ENCODE results near the gene ZNF700. TPM values are rescaled to one million over a fixed set of nuclear protein-coding genes. Genes with fewer than 3 reads are reported as not detected.

Gene ZNF700
- total and polyA plus RNA-seq, 2 donors (not counting 1 experiment from before 2014, with no cell fraction given) = 14.3 to 34.9 TPM

DNA sequence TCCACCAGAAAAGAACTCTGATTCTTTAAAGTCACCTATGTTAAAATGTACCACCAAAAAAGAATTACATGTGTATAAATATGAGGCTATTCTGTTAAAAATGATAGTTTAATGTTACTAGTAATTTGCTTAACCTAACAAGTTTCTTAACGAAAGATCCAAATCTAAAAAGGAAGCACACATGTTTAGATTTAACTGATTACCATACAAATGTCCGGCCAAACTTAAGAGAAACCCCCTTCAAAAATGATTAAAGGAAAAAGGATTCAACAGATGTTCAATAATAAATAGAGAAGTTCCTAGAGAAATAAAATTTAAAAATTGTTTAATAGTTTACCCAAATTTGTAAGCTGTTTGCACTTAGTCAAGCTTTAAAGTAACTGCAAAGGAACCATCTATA, 42.3 kb upstream of the ZNF700 start:
- Histone ChIP-seq H3K4me3 (ENCODE audit: control extremely low read depth in 1 of 5, extremely low read depth in 1 of 5, insufficient read depth in 1 of 5, low read depth in 2 of 5, low read length in 4 of 5) (no peak overlapping the region), H3K9me3 (ENCODE audit: control extremely low read depth in 1 of 3, control insufficient read depth in 2 of 3, insufficient read depth in 1 of 3, low read length in 2 of 3) (peaks cover 0 to 32% (median 7%) of the 10 kb centered on the region in 3 donors), H4K20me1 (ENCODE audit: control insufficient read depth, insufficient read depth, low read length, poor library complexity, severe bottlenecking) (no peaks in the 10 kb centered on the region), H3K27ac (ENCODE audit: low read length in 2 of 2) (no peak overlapping the region), H3K4me2 (replicated peaks; ENCODE audit: low read depth, low read length, poor library complexity, severe bottlenecking) (no peak overlapping the region), H3K4me1 (ENCODE audit: control insufficient read depth in 2 of 2, insufficient read depth in 2 of 2, low read length in 2 of 2) (peaks cover 4 to 12% of the 10 kb centered on the region in 2 donors), H3K27me3 (replicated peaks in 1 of 4; ENCODE audit: control extremely low read depth in 1 of 4, control insufficient read depth in 3 of 4, insufficient read depth in 4 of 4, low read length in 3 of 4) (no peaks in the 10 kb centered on the region), H3K36me3 (replicated peaks in 1 of 2; ENCODE audit: control extremely low read depth in 1 of 2, control insufficient read depth in 1 of 2, extremely low read depth in 1 of 2, insufficient read depth in 2 of 2, low read length in 1 of 2) (no peaks in the 10 kb centered on the region), H3K9ac (ENCODE audit: low read length) (no peak overlapping the region), H3K79me2 (ENCODE audit: control insufficient read depth, insufficient read depth, low read length) (no peaks in the 10 kb centered on the region), H2AFZ (ENCODE audit: insufficient read depth, low read depth, low read length, poor library complexity, severe bottlenecking) (no peak overlapping the region)
- H3K4me3 Mint-ChIP-seq = no peak overlapping the region
- peaks cover 9% of the 10 kb centered on the region for H3K4me1 Mint-ChIP-seq
- no peak for ATAC-seq (ENCODE audit: low read depth)
- no peak overlapping the region for H3K27ac Mint-ChIP-seq
- ChIA-PET POLR2A (no interaction called here), CTCF (interaction anchor here (0.6 to 3.7 kb wide), 13 partner anchors 9 to 260 kb away, joined by 3 to 20 read pairs (median 5); partner anchors contain the start of genes ZNF20 and ZNF491)
- DNase-seq = no peak
- H3K9me3 Mint-ChIP-seq (ENCODE audit: insufficient read depth) = peaks cover 3% of the 10 kb centered on the region
- intact Hi-C loops (cut with micrococcal nuclease) = no loop called here
- no CpG with 5 or more reads among the region's 2 CpGs for WGBS (ENCODE audit: insufficient coverage)
- no peaks in the 10 kb centered on the region for H3K27me3 Mint-ChIP-seq
- TF ChIP-seq, protein P1, sequence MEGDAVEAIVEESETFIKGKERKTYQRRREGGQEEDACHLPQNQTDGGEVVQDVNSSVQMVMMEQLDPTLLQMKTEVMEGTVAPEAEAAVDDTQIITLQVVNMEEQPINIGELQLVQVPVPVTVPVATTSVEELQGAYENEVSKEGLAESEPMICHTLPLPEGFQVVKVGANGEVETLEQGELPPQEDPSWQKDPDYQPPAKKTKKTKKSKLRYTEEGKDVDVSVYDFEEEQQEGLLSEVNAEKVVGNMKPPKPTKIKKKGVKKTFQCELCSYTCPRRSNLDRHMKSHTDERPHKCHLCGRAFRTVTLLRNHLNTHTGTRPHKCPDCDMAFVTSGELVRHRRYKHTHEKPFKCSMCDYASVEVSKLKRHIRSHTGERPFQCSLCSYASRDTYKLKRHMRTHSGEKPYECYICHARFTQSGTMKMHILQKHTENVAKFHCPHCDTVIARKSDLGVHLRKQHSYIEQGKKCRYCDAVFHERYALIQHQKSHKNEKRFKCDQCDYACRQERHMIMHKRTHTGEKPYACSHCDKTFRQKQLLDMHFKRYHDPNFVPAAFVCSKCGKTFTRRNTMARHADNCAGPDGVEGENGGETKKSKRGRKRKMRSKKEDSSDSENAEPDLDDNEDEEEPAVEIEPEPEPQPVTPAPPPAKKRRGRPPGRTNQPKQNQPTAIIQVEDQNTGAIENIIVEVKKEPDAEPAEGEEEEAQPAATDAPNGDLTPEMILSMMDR (IDR thresholded peaks at IDR 0.05) = no peak
- no peak for TF ChIP-seq EZH2 (IDR thresholded peaks at IDR 0.05; ENCODE audit: borderline replicate concordance, insufficient read depth, low read depth, low read length, poor library complexity, severe bottlenecking)

DNA sequence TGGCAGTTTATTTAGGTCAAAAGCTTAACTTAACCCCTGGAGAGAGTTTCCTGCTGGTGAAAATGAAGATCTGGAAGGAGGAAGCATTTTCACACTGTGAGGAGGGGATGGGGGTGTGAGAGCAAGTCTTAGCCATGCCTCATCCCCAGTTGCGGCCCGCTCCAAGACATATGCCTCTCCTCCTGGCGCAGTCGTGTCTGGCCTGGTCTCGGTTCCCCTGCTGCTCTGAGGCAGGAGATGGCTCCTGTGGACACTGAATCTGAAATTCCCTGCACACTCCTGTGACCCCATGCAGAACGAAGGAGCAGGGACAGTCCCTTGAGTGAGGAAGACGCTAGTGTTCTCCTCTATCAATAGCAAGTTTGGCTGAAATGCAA, 37.7 kb upstream of the ZNF700 start:
- intact Hi-C loops (cut with micrococcal nuclease) = no loop called here
- peaks cover 0 to 13% (median 0%) of the 10 kb centered on the region in 3 donors for H3K9me3 ChIP-seq (ENCODE audit: control extremely low read depth in 1 of 3, control insufficient read depth in 2 of 3, insufficient read depth in 1 of 3, low read length in 2 of 3)
- no peaks in the 10 kb centered on the region for H3K27me3 ChIP-seq (replicated peaks in 1 of 4; ENCODE audit: control extremely low read depth in 1 of 4, control insufficient read depth in 3 of 4, insufficient read depth in 4 of 4, low read length in 3 of 4)
- ChIA-PET CTCF (interaction anchor here (0.8 kb wide), 1 partner anchor 37 kb away, joined by 3 read pairs; no protein-coding TSS in a partner anchor), POLR2A (interaction anchor here (0.7 kb wide), 1 partner anchor 100 kb away, joined by 3 read pairs; no protein-coding TSS in a partner anchor)
- peak overlapping the region; percentile 92 for H3K4me2 ChIP-seq (replicated peaks; ENCODE audit: low read depth, low read length, poor library complexity, severe bottlenecking)
- peaks cover 8 to 17% of the 10 kb centered on the region in 2 donors for H3K4me1 ChIP-seq (ENCODE audit: control insufficient read depth in 2 of 2, insufficient read depth in 2 of 2, low read length in 2 of 2)
- Mint-ChIP-seq H3K9me3 (ENCODE audit: insufficient read depth) (peaks cover 3% of the 10 kb centered on the region), H3K4me1 (peaks cover 24% of the 10 kb centered on the region), H3K4me3 (peak overlapping the region; percentile 92), H3K27ac (no peak overlapping the region), H3K27me3 (no peaks in the 10 kb centered on the region)
- 21% methylated on average over 7 of the region's 7 CpGs for WGBS (ENCODE audit: insufficient coverage)
- H3K9ac ChIP-seq (ENCODE audit: low read length) = peak overlapping the region; percentile 81
- H2AFZ ChIP-seq (ENCODE audit: insufficient read depth, low read depth, low read length, poor library complexity, severe bottlenecking) = peak overlapping the region; percentile 90
- peak; percentile 11 for ATAC-seq (ENCODE audit: low read depth)
- TF ChIP-seq, protein P1 (IDR thresholded peaks at IDR 0.05) = no peak
- TF ChIP-seq EZH2 (IDR thresholded peaks at IDR 0.05; ENCODE audit: borderline replicate concordance, insufficient read depth, low read depth, low read length, poor library complexity, severe bottlenecking) = no peak
- H4K20me1 ChIP-seq (ENCODE audit: control insufficient read depth, insufficient read depth, low read length, poor library complexity, severe bottlenecking) = no peaks in the 10 kb centered on the region
- peak overlapping the region; percentile 50 to 92 (median 80) for H3K4me3 ChIP-seq (ENCODE audit: control extremely low read depth in 1 of 5, extremely low read depth in 1 of 5, insufficient read depth in 1 of 5, low read depth in 2 of 5, low read length in 4 of 5)
- DNase-seq = no peak
- H3K79me2 ChIP-seq (ENCODE audit: control insufficient read depth, insufficient read depth, low read length) = peaks cover 3% of the 10 kb centered on the region
- no peaks in the 10 kb centered on the region for H3K36me3 ChIP-seq (replicated peaks in 1 of 2; ENCODE audit: control extremely low read depth in 1 of 2, control insufficient read depth in 1 of 2, extremely low read depth in 1 of 2, insufficient read depth in 2 of 2, low read length in 1 of 2)
- H3K27ac ChIP-seq (ENCODE audit: low read length in 2 of 2) = no peak overlapping the region

Measured in B cell (primary cell).